HG03159 (cell line): ENCODE measurements around the gene PCCA.
"Not testable (repeated sequence)": the region's sequence is repeated elsewhere in the genome, so short reads cannot be mapped to it uniquely, and the experiment has no call there.

Source experiments
- ATAC-seq: cut with Tn5 transposase; IDR thresholded peaks from one replicate; pipeline ENCODE4 v1.9.1; 2021; ENCODE audit warnings: mild to moderate bottlenecking, moderate library complexity; ENCODE audit not compliant: unreplicated experiment

The PCCA gene

GRCh38 chr13:100139817-100140216, 50.9 kb downstream of the PCCA start:
- ATAC-seq, result no peak

- no peak for ATAC-seq
Measured at GRCh38 chr13:100140441-100140840, 51.5 kb downstream of the PCCA start.

GRCh38 chr13:100141461-100141961, 52.6 kb downstream of the PCCA start:
- ATAC-seq, result not testable (repeated sequence)

GRCh38 chr13:100146534-100146933, 57.6 kb downstream of the PCCA start:
- no peak for ATAC-seq

- ATAC-seq, result no peak
Measured at GRCh38 chr13:100147825-100148224, 58.9 kb downstream of the PCCA start.

GRCh38 chr13:100148422-100148821, 59.5 kb downstream of the PCCA start:
- no peak for ATAC-seq

GRCh38 chr13:100149389-100149788, 60.5 kb downstream of the PCCA start:
- ATAC-seq, result no peak

GRCh38 chr13:100150711-100151110, 61.8 kb downstream of the PCCA start:
- ATAC-seq, result not testable (repeated sequence)

GRCh38 chr13:100154842-100155416, 66.0 kb downstream of the PCCA start:
- no peak for ATAC-seq

- ATAC-seq, result no peak
Measured at GRCh38 chr13:100156788-100157187, 67.9 kb downstream of the PCCA start.

- ATAC-seq, result no peak
Measured at GRCh38 chr13:100158569-100158968, 69.7 kb downstream of the PCCA start.

GRCh38 chr13:100159584-100159983, 70.7 kb downstream of the PCCA start:
- ATAC-seq, result no peak

- no peak for ATAC-seq
Measured at GRCh38 chr13:100160450-100160849, 71.6 kb downstream of the PCCA start.

- no peak for ATAC-seq
Measured at GRCh38 chr13:100163375-100163774, 74.5 kb downstream of the PCCA start.

GRCh38 chr13:100173203-100173602, 84.3 kb downstream of the PCCA start:
- no peak for ATAC-seq

- ATAC-seq, result not testable (repeated sequence)
Measured at GRCh38 chr13:100174455-100174854, 85.6 kb downstream of the PCCA start.

GRCh38 chr13:100175078-100175802, 86.3 kb downstream of the PCCA start:
- ATAC-seq, result no peak

GRCh38 chr13:100175803-100176182, 86.9 kb downstream of the PCCA start:
- no peak for ATAC-seq

- ATAC-seq, result no peak
Measured at GRCh38 chr13:100176801-100177400, 88.0 kb downstream of the PCCA start.

GRCh38 chr13:100178309-100178708, 89.4 kb downstream of the PCCA start:
- ATAC-seq, result no peak

GRCh38 chr13:100179276-100179675, 90.4 kb downstream of the PCCA start:
- ATAC-seq, result no peak

- no peak for ATAC-seq
Measured at GRCh38 chr13:100182900-100183490, 94.1 kb downstream of the PCCA start.
